Ascending aorta (tissue), 2 donors: ENCODE results near the gene ADAMTS16. TPM values are rescaled to one million over a fixed set of nuclear protein-coding genes. Genes with fewer than 3 reads are reported as not detected.

Experiments used
- DNase-seq, 2 donors: peaks; one replicate each; pipeline ENCODE4 v3.0.0-alpha.2; 2019; ENCODE audit warnings: low spot score in 2 of 2
- H3K27ac ChIP-seq, 2 donors: fragments of 200-600 bp; sonication (generic); one replicate each; pipeline ENCODE4 v1.5.1; 2016 to 2017; ENCODE audit warnings: mild to moderate bottlenecking in 1 of 2
- H3K27me3 ChIP-seq: fragments of 200-600 bp; sonication (generic); one replicate; pipeline ENCODE4 v1.5.1; 2017
- H3K36me3 ChIP-seq, 2 donors: fragments of 200-600 bp; sonication (generic); one replicate each; pipeline ENCODE4 v1.5.1; 2016
- H3K4me1 ChIP-seq, 2 donors: fragments of 200-600 bp; sonication (generic); one replicate each; pipeline ENCODE4 v1.5.1; 2016 to 2017; ENCODE audit warnings: mild to moderate bottlenecking in 1 of 2
- H3K4me3 ChIP-seq, 2 donors: fragments of 200-600 bp; sonication (generic); one replicate each; pipeline ENCODE4 v1.5.1; 2016 to 2017; ENCODE audit warnings: mild to moderate bottlenecking in 1 of 2
- H3K9me3 ChIP-seq, 2 donors: fragments of 200-600 bp; sonication (generic); one replicate each; pipeline ENCODE4 v1.5.1; 2016
- intact Hi-C: fragments of 100-400 bp; cut with DNase I; formaldehyde crosslinking; loops from one replicate; pipeline ENCODE4 v1.15.1; 2023
- total RNA-seq: library from RNA; depleted of rRNA; stranded (reverse); fragments of >200 nt; gene quantifications from one replicate; pipeline ENCODE4 v1.1.0, GENCODE V29; 2016
- TF ChIP-seq, protein P1 (sequence below), 3 experiments: fragments of 200-600 bp in 2 of 3; fragments of 450-650 bp in 1 of 3; sonication (generic) in 2 of 3; IDR thresholded peaks; one replicate each; pipeline ENCODE4 v1.5.1; 2016 to 2019; ENCODE audit warnings: antibody characterized with exemption in 3 of 3, mild to moderate bottlenecking in 1 of 3, moderate library complexity in 1 of 3

Gene ADAMTS16
- total RNA-seq, 1 donor from 2014 or later: 1.6 TPM

GRCh38 chr5:5326115-5326758, 186.1 kb downstream of the ADAMTS16 start:
- intact Hi-C loops: no loop called here

GRCh38 chr5:5327126-5327525, 187.0 kb downstream of the ADAMTS16 start:
- TF ChIP-seq, protein P1, sequence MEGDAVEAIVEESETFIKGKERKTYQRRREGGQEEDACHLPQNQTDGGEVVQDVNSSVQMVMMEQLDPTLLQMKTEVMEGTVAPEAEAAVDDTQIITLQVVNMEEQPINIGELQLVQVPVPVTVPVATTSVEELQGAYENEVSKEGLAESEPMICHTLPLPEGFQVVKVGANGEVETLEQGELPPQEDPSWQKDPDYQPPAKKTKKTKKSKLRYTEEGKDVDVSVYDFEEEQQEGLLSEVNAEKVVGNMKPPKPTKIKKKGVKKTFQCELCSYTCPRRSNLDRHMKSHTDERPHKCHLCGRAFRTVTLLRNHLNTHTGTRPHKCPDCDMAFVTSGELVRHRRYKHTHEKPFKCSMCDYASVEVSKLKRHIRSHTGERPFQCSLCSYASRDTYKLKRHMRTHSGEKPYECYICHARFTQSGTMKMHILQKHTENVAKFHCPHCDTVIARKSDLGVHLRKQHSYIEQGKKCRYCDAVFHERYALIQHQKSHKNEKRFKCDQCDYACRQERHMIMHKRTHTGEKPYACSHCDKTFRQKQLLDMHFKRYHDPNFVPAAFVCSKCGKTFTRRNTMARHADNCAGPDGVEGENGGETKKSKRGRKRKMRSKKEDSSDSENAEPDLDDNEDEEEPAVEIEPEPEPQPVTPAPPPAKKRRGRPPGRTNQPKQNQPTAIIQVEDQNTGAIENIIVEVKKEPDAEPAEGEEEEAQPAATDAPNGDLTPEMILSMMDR (IDR thresholded peaks at IDR 0.05): no peak
- Histone ChIP-seq H3K4me1 (no peaks in the 10 kb centered on the region), H3K4me3 (no peak overlapping the region), H3K36me3 (no peaks in the 10 kb centered on the region), H3K27me3 (no peaks in the 10 kb centered on the region), H3K27ac (no peak overlapping the region), H3K9me3 (peaks cover 0 to 5% of the 10 kb centered on the region in 2 donors)
- DNase-seq: no peak
- intact Hi-C loops: no loop called here

More at GRCh38 chr5:5326115-5326758, 186.1 kb downstream of the ADAMTS16 start:
- H3K27ac ChIP-seq: no peak overlapping the region
- TF ChIP-seq, protein P1 (IDR thresholded peaks at IDR 0.05): no peak
- no peak overlapping the region for H3K4me3 ChIP-seq
- no peaks in the 10 kb centered on the region for H3K36me3 ChIP-seq
- peaks cover 0 to 9% of the 10 kb centered on the region in 2 donors for H3K9me3 ChIP-seq
- no peaks in the 10 kb centered on the region for H3K4me1 ChIP-seq
- no peak for DNase-seq
- no peaks in the 10 kb centered on the region for H3K27me3 ChIP-seq

DNA sequence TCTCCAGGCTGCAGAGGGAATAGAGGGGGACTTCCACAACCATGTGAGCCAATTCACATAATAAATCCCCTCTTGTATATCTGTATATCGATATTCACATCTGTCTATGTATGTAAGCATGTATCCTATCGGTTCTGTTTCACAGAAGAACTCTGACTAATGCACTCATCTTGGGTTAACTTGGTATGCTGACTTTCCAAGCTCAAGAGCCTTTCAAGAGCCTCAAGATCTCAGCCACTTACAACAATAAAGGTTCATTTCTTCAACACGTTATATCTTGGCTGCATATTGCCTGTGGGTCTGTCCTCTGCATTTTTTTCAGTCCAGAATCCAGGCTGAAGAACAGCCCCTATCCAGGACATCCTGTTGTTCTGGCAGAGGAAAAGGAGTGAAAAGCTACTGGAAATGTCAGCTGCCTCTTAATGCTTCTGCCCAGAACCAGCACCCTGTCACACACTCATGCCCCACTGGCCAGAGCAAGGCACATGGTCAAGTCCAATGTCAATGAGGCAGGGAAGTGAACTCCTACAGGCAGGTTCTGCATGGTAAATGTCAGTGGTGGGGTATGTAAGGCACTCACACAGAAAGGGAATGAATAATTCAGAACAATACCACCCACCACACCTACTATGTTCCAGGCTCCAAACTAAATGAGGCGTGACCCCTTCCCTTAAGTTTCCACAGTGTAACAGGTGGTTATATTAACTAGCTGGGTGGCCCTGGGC, 190.8 kb downstream of the ADAMTS16 start:
- no peak overlapping the region for H3K27ac ChIP-seq
- DNase-seq: no peak
- intact Hi-C loops: no loop called here
- TF ChIP-seq, protein P1 (IDR thresholded peaks at IDR 0.05): no peak
- H3K4me3 ChIP-seq: no peak overlapping the region
- H3K36me3 ChIP-seq: no peaks in the 10 kb centered on the region
- no peaks in the 10 kb centered on the region for H3K4me1 ChIP-seq
- H3K27me3 ChIP-seq: no peaks in the 10 kb centered on the region
- H3K9me3 ChIP-seq: no peaks in the 10 kb centered on the region

GRCh38 chr5:5331848-5332247, 191.7 kb downstream of the ADAMTS16 start:
- H3K4me1 ChIP-seq: no peaks in the 10 kb centered on the region

GRCh38 chr5:5332287-5332686, 192.2 kb downstream of the ADAMTS16 start:
- DNase-seq: no peak
- Histone ChIP-seq H3K27ac (no peak overlapping the region), H3K4me3 (no peak overlapping the region), H3K9me3 (no peaks in the 10 kb centered on the region), H3K36me3 (no peaks in the 10 kb centered on the region), H3K27me3 (no peaks in the 10 kb centered on the region), H3K4me1 (no peaks in the 10 kb centered on the region)
- intact Hi-C loops: no loop called here
- TF ChIP-seq, protein P1 (IDR thresholded peaks at IDR 0.05): no peak

More at GRCh38 chr5:5331848-5332247, 191.7 kb downstream of the ADAMTS16 start:
- Histone ChIP-seq H3K4me3 (no peak overlapping the region), H3K27me3 (no peaks in the 10 kb centered on the region), H3K27ac (no peak overlapping the region), H3K36me3 (no peaks in the 10 kb centered on the region), H3K9me3 (no peaks in the 10 kb centered on the region)
- DNase-seq: no peak
- intact Hi-C loops: no loop called here
- TF ChIP-seq, protein P1 (IDR thresholded peaks at IDR 0.05): no peak
